Pancreas (tissue), 10 donors: ENCODE results near the gene ARPC4. TPM values are rescaled to one million over a fixed set of nuclear protein-coding genes. Genes with fewer than 3 reads are reported as not detected.

Source experiments
- ATAC-seq, 4 donors: fragments of 200-7000 bp; cut with Tn5 transposase; one replicate each; pipeline versions ENCODE4 v1.8.0 to v1.9.1; 2020; ENCODE audit warnings: mild to moderate bottlenecking in 4 of 4, moderate library complexity in 4 of 4
- DNase-seq, 6 donors: peaks; one replicate each; pipeline ENCODE4 v3.0.0-alpha.2; 2020
- FAIRE-seq: peaks from 2 replicates; lab custom pipeline; 2012; peaks lifted over from hg19 to GRCh38; lab: Jason Lieb, UNC
- H3K27ac ChIP-seq, 4 donors: fragments of 200-600 bp; sonication (generic); 1 replicate in 3 of 4; 2 replicates in 1 of 4; pipeline versions ENCODE4 v1.5.0 to v1.8.0; 2020
- H3K27me3 ChIP-seq, 4 donors: fragments of 200-600 bp; one replicate each; pipeline ENCODE4 v1.8.0; 2021
- H3K36me3 ChIP-seq, 3 donors: fragments of 200-600 bp; sonication (generic) in 1 of 3; one replicate each; pipeline versions ENCODE4 v1.5.0 to v1.8.0; 2020 to 2021
- H3K4me1 ChIP-seq, 3 donors: fragments of 200-600 bp; one replicate each; pipeline ENCODE4 v1.8.0; 2021
- H3K4me3 ChIP-seq, 4 donors: fragments of 200-600 bp; sonication (generic) in 2 of 4; one replicate each; pipeline versions ENCODE4 v1.5.0 to v1.8.0; 2020 to 2021
- H3K9me3 ChIP-seq, 4 donors: fragments of 200-600 bp; one replicate each; pipeline ENCODE4 v1.8.0; 2021
- CTCF ChIP-seq, 4 donors: fragments of 200-600 bp; sonication (generic) in 3 of 4; IDR thresholded peaks; one replicate each; pipeline versions ENCODE4 v1.5.0 to v1.8.0; 2021; ENCODE audit warnings: antibody characterized with exemption in 4 of 4
- WGBS, 2 donors: extraction: QIAGEN DNeasy Blood & Tissue Kit; methylation state at CpG; one replicate each; pipeline ENCODE4 v1.1.7; 2013; 5-methylcytosine and 5-hydroxymethylcytosine counted together
- intact Hi-C, 3 donors: fragments of 100-400 bp; cut with DNase I; formaldehyde crosslinking; loops; one replicate each; pipeline versions ENCODE4 v1.11.1 to v1.14.2; 2022
- polyA plus RNA-seq, 2 donors: library from polyadenylated mRNA; stranded (reverse); fragments of 200-250 nt; gene quantifications; one replicate each; pipeline ENCODE4 v1.2.3, GENCODE V29; 2013
- total RNA-seq, 6 donors: library from RNA; stranded (reverse); fragmentation: NEBNext Ultra II Directional in 4 of 6; extraction: Animal tissue kit (Norgen Biotek cat#: 25700) in 4 of 6; gene quantifications; one replicate each; pipeline versions ENCODE4 v1.2.1 to v1.2.4, GENCODE V29; 2021 to 2023
- donor health status: healthy with polysubstance abuse.
- donor health status: DM: no; HTN: no; CAD: no; lungs with moderate emphysema.
- donor health status: DM: no; HTN: no; CAD: no.
- donor health status: control.
- donor health status: control.
- donor health status: Bipolar disorder and iron deficiency.
- donor health status: DM: yes; HTN: yes; CAD: no.
- donor health status: DM: no; HTN: no; CAD: no.
- donor health status: DM: no; HTN: no; CAD: no.
- donor health status: DM: yes; HTN: yes; CAD: no.

Gene ARPC4
- total and polyA plus RNA-seq, 8 donors = 35.0 to 72.6 (median 46.8) TPM

GRCh38 chr3:9826815-9827573 is 34.1 kb downstream of the ARPC4 start:
- 63 to 66% methylated on average over 20 of the region's 20 CpGs for WGBS, 2 donors
- no peak for DNase-seq
- H3K4me1 ChIP-seq = no peaks in the 10 kb centered on the region
- no peaks in the 10 kb centered on the region for H3K36me3 ChIP-seq
- H3K27ac ChIP-seq = no peak overlapping the region
- no peak overlapping the region for H3K4me3 ChIP-seq
- H3K9me3 ChIP-seq = no peaks in the 10 kb centered on the region
- H3K27me3 ChIP-seq = no peaks in the 10 kb centered on the region
- peak in 2 of 4 donors; percentile 8 to 13 for TF ChIP-seq CTCF (IDR thresholded peaks at IDR 0.05)
- FAIRE-seq = no peak
- intact Hi-C loops = no loop called here
- peak; percentile 40 to 78 (median 70) for ATAC-seq

- intact Hi-C loops = no loop called here
Measured at GRCh38 chr3:9828801-9829755, 36.2 kb downstream of the ARPC4 start.

DNA sequence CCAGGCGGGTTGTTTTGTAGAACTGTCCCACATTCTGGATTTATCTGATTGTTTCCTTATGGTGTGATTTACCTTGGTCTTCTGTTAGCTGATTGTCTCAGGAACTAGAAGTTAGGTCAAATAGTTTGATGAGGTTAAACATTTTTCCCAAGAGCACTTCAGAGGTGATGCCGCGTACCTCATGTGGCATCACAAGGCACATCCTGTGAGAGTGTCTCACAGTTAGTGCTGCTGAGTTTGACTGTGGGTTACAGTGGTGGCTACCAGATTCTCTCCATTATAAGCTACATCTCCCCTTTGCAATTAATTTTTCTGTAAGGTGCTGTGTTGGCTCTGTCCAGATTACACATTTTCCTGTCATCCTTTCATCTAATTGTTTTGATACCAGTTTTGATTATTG is 38.4 kb downstream of the ARPC4 start:
- H3K4me3 ChIP-seq = no peak overlapping the region
- intact Hi-C loops = no loop called here
- no peak for DNase-seq
- no peaks in the 10 kb centered on the region for H3K9me3 ChIP-seq
- no peaks in the 10 kb centered on the region for H3K4me1 ChIP-seq
- 94 to 95% methylated on average over 3 of the region's 3 CpGs for WGBS, 2 donors
- no peak for ATAC-seq
- H3K36me3 ChIP-seq = no peaks in the 10 kb centered on the region
- H3K27ac ChIP-seq = no peak overlapping the region
- no peak for FAIRE-seq
- no peak for TF ChIP-seq CTCF (IDR thresholded peaks at IDR 0.05)
- H3K27me3 ChIP-seq = no peaks in the 10 kb centered on the region

More at GRCh38 chr3:9828801-9829755, 36.2 kb downstream of the ARPC4 start:
- Histone ChIP-seq H3K27me3 (no peaks in the 10 kb centered on the region), H3K4me1 (no peaks in the 10 kb centered on the region), H3K36me3 (no peaks in the 10 kb centered on the region), H3K9me3 (no peaks in the 10 kb centered on the region), H3K4me3 (no peak overlapping the region), H3K27ac (no peak overlapping the region)
- DNase-seq (no peak), ATAC-seq (no peak), FAIRE-seq (no peak)
- no peak for TF ChIP-seq CTCF (IDR thresholded peaks at IDR 0.05)
- 87 to 90% methylated on average over 17 of the region's 17 CpGs for WGBS, 2 donors

DNA sequence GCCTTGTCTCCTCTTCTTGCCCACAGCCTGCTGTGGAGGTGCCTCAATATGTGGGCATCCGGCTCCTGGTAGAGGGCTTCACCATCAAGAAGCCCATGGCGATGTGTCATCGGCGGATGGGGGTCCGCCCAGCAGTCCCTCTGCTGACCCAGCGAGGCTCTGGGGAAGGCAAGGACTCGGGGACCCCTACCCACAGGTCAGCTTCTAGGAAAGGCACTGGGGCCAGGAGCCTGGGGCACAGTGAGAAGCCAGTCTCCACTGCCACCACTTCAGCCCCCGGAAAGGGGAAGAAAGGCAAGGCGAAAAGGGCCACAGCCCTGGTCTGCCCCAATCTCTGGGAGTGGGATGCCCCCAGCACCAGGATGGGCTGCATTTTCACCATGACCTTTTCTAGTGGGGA is 40.2 kb downstream of the ARPC4 start:
- intact Hi-C loops = no loop called here
- no peak overlapping the region for H3K4me3 ChIP-seq
- H3K27me3 ChIP-seq = no peaks in the 10 kb centered on the region
- ATAC-seq (no peak), FAIRE-seq (no peak), DNase-seq (no peak)
- 87 to 96% methylated on average over 9 of the region's 9 CpGs for WGBS, 2 donors
- no peak for TF ChIP-seq CTCF (IDR thresholded peaks at IDR 0.05)
- peaks cover 0 to 6% (median 0%) of the 10 kb centered on the region in 3 donors for H3K4me1 ChIP-seq
- H3K36me3 ChIP-seq = no peaks in the 10 kb centered on the region
- no peak overlapping the region for H3K27ac ChIP-seq
- no peaks in the 10 kb centered on the region for H3K9me3 ChIP-seq
